Neuronal stem cell (in vitro differentiated cells): Measurements from ENCODE around the gene CCDC15.

Experiments
- DNase-seq: peaks from one replicate; pipeline ENCODE4 v3.0.0-alpha.2; 2013; ENCODE audit warnings: low spot score
- H2AFZ ChIP-seq: one replicate; pipeline ENCODE4 v1.6.1; 2013; ENCODE audit warnings: mild to moderate bottlenecking, low read length, inconsistent platforms
- H2AK5ac ChIP-seq: 2 replicates; pipeline ENCODE4 v1.6.1; 2013; ENCODE audit warnings: low read depth, mild to moderate bottlenecking, inconsistent platforms, low read length, moderate library complexity, mixed read lengths
- H2BK120ac ChIP-seq: 2 replicates; pipeline ENCODE4 v1.6.1; 2013; ENCODE audit warnings: low read depth, mild to moderate bottlenecking, inconsistent platforms, low read length, moderate library complexity, mixed read lengths
- H2BK12ac ChIP-seq: one replicate; pipeline ENCODE4 v1.6.1; 2013; ENCODE audit warnings: low read length, inconsistent platforms
- H2BK15ac ChIP-seq: 2 replicates; pipeline ENCODE4 v1.6.1; 2013; ENCODE audit warnings: mild to moderate bottlenecking, low read length, inconsistent platforms, mixed read lengths
- H2BK5ac ChIP-seq: one replicate; pipeline ENCODE4 v1.6.1; 2013; ENCODE audit warnings: inconsistent platforms, mild to moderate bottlenecking, low read length, moderate library complexity
- H3K14ac ChIP-seq: one replicate; pipeline ENCODE4 v1.6.1; 2013; ENCODE audit warnings: low read length, inconsistent platforms
- H3K18ac ChIP-seq: 2 replicates; pipeline ENCODE4 v1.6.1; 2013; ENCODE audit warnings: low read length, inconsistent platforms
- H3K23ac ChIP-seq: 2 replicates; pipeline ENCODE4 v1.6.1; 2013; ENCODE audit warnings: low read depth, mild to moderate bottlenecking, mixed read lengths, low read length, inconsistent platforms; ENCODE audit not compliant: poor library complexity
- H3K27ac ChIP-seq: replicated peaks from 3 replicates; pipeline ENCODE4 v1.5.1; 2013; ENCODE audit warnings: low read length, inconsistent platforms
- H3K27me3 ChIP-seq, 3 experiments: 2 replicates each; pipeline ENCODE4 v1.6.1; 2013; ENCODE audit warnings: low read length in 3 of 3, mild to moderate bottlenecking in 2 of 3, inconsistent platforms in 1 of 3, low read depth in 1 of 3, mixed read lengths in 1 of 3, moderate library complexity in 1 of 3; ENCODE audit not compliant: control insufficient read depth in 3 of 3, insufficient read depth in 3 of 3
- H3K36me3 ChIP-seq, 2 donors: replicated peaks in 1 of 2; 2 replicates each; pipeline ENCODE4 v1.6.1; 2013; ENCODE audit warnings: low read length in 2 of 2; ENCODE audit not compliant: control insufficient read depth in 2 of 2, insufficient read depth in 2 of 2
- H3K4ac ChIP-seq: 2 replicates; pipeline ENCODE4 v1.6.1; 2013; ENCODE audit warnings: inconsistent platforms, mild to moderate bottlenecking, low read length, moderate library complexity
- H3K4me1 ChIP-seq, 2 donors: 1 replicate in 1 of 2; 2 replicates in 1 of 2; pipeline ENCODE4 v1.6.1; 2013; ENCODE audit warnings: low read length in 2 of 2, low read depth in 1 of 2; ENCODE audit not compliant: control insufficient read depth in 2 of 2, insufficient read depth in 1 of 2
- H3K4me2 ChIP-seq: one replicate; pipeline ENCODE4 v1.6.1; 2013; ENCODE audit warnings: mild to moderate bottlenecking, low read length, inconsistent platforms; ENCODE audit not compliant: insufficient read depth, poor library complexity, severe bottlenecking
- H3K4me3 ChIP-seq, 2 donors: 2 replicates each; pipeline ENCODE4 v1.5.1; 2013; ENCODE audit warnings: low read length in 2 of 2, mild to moderate bottlenecking in 2 of 2, inconsistent platforms in 1 of 2, moderate library complexity in 1 of 2
- H3K79me1 ChIP-seq: one replicate; pipeline ENCODE4 v1.6.1; 2013; ENCODE audit warnings: low read depth, mild to moderate bottlenecking, inconsistent platforms, low read length, moderate library complexity
- H3K9ac ChIP-seq: one replicate; pipeline ENCODE4 v1.6.1; 2013; ENCODE audit warnings: mild to moderate bottlenecking, low read depth, low read length, inconsistent platforms; ENCODE audit not compliant: poor library complexity
- H3K9me3 ChIP-seq, 2 donors: replicated peaks in 1 of 2; 2 replicates each; pipeline versions ENCODE3 to v1.6.1; 2013; ENCODE audit warnings: low read length in 2 of 2, mild to moderate bottlenecking in 2 of 2, inconsistent platforms in 1 of 2, low read depth in 1 of 2, mixed read lengths in 1 of 2, moderate library complexity in 1 of 2; ENCODE audit not compliant: control insufficient read depth in 2 of 2, insufficient read depth in 1 of 2
- H4K8ac ChIP-seq: one replicate; pipeline ENCODE4 v1.6.1; 2013; ENCODE audit warnings: low read depth, mild to moderate bottlenecking, inconsistent platforms, low read length, moderate library complexity
- H4K91ac ChIP-seq: one replicate; pipeline ENCODE4 v1.6.1; 2013; ENCODE audit warnings: low read length, low read depth, mild to moderate bottlenecking, inconsistent platforms; ENCODE audit not compliant: poor library complexity
- WGBS, 2 donors: extraction: QIAGEN DNeasy Blood & Tissue Kit; methylation state at CpG; one replicate each; pipeline ENCODE4 v1.1.7; 2013; ENCODE audit warnings: missing lambda C conversion rate in 2 of 2, mixed read lengths in 1 of 2; ENCODE audit not compliant: insufficient read length in 2 of 2, insufficient replicate concordance in 1 of 2; ENCODE audit errors: extremely low coverage in 2 of 2; 5-methylcytosine and 5-hydroxymethylcytosine counted together

The CCDC15 gene

DNA sequence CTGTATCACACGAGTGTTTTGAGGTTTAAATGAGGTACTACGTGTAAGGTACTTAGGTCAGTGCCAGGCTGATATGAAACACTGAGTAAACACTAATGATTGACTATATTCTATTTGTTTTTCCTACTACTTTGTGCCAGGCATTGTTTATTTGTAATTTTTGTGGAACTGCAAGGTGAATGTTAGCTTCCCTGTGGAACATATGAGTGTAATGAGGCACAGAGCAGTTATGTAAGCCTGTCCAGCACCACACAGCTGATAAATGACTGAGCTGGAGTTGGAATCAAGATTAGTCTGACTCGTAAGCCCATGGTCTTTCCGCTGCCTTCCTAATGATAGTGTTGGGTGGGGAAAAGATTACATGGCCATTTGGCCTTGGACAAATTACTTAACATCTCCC lies 115.0 kb downstream of the CCDC15 start:
- Histone ChIP-seq H3K4me1 (peaks cover 4 to 8% of the 10 kb centered on the region in 2 donors), H3K36me3 (no peaks in the 10 kb centered on the region), H2BK15ac (no peak overlapping the region), H3K4me3 (no peak overlapping the region), H3K18ac (no peak overlapping the region), H3K9ac (no peak overlapping the region), H2AFZ (no peak overlapping the region), H3K23ac (no peak overlapping the region), H3K4ac (no peak overlapping the region), H2BK5ac (no peak overlapping the region), H3K14ac (no peak overlapping the region), H3K27ac (no peak overlapping the region), H2BK120ac (no peak overlapping the region), H3K4me2 (no peak overlapping the region), H3K9me3 (no peaks in the 10 kb centered on the region), H4K91ac (no peak overlapping the region), H2BK12ac (no peak overlapping the region), H4K8ac (no peak overlapping the region), H2AK5ac (no peak overlapping the region), H3K27me3 (peaks cover 0 to 28% (median 4%) of the 10 kb centered on the region in 3 experiments), H3K79me1 (no peaks in the 10 kb centered on the region)
- WGBS, 2 donors, result no CpG with 5 or more reads among the region's 4 CpGs
- DNase-seq, result no peak

DNA sequence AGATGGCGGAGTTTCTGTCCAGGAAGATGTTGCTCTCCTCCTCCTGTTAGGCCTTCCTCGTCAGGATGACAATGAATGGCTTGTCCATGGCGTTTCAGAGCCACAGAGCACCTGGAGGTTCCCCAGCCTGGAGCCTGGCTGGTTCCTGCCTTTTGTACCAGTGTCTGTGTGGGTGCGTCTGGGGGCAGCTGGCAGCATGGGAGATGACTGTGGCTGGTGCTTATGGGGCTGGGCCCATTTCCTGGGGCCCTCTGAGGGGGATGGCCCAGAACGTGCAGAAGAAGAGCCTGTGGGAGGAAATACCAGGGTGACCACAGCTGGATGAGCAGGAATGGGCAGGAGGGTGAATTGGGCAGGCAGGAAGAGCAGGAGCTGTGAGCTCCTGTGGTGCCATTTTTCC lies 115.8 kb downstream of the CCDC15 start:
- H3K18ac ChIP-seq, result no peak overlapping the region
- no peaks in the 10 kb centered on the region for H3K79me1 ChIP-seq
- no peak overlapping the region for H4K91ac ChIP-seq
- no peak overlapping the region for H4K8ac ChIP-seq
- H3K4me3 ChIP-seq, result no peak overlapping the region
- no peak overlapping the region for H2AK5ac ChIP-seq
- DNase-seq, result no peak
- peaks cover 0 to 20% (median 2%) of the 10 kb centered on the region in 3 experiments for H3K27me3 ChIP-seq
- no peaks in the 10 kb centered on the region for H3K9me3 ChIP-seq
- H3K23ac ChIP-seq, result no peak overlapping the region
- H3K4me2 ChIP-seq, result no peak overlapping the region
- H3K36me3 ChIP-seq, result no peaks in the 10 kb centered on the region
- H3K4me1 ChIP-seq, result peaks cover 4 to 8% of the 10 kb centered on the region in 2 donors
- H2BK12ac ChIP-seq, result no peak overlapping the region
- H2BK15ac ChIP-seq, result no peak overlapping the region
- H3K9ac ChIP-seq, result no peak overlapping the region
- H3K4ac ChIP-seq, result no peak overlapping the region
- H2BK120ac ChIP-seq, result no peak overlapping the region
- H2BK5ac ChIP-seq, result no peak overlapping the region
- no peak overlapping the region for H3K27ac ChIP-seq
- no CpG with 5 or more reads among the region's 5 CpGs for WGBS, 2 donors
- H3K14ac ChIP-seq, result peak overlapping the region; percentile 44
- H2AFZ ChIP-seq, result no peak overlapping the region

DNA sequence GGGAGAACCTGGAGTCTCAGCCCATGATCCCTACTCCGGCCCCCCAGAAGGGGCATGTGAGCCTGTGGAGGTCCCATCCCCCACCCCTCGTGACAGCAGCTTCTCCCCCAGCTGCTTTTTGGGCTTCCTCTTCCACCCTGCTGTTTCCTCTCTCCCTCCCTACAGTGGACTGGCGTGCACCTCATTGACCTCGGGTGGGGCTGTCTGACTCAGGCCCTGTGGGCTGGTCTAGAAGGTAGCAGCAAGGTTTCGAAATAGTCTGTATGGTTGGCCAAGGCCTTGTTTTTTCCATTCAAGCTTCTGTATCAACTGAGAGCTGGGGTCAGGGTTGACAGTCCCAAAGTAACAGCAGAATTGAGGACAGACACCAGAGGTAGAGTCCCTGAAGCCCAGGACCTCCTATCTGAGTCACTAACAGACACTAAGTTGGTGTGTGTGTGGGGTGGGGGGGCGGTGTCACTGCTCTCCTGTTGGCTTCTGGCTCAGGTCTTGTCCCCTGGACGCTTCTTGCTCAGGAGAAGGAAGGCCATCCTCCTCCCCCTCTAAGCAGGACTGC lies 116.8 kb downstream of the CCDC15 start:
- no peak for DNase-seq

DNA sequence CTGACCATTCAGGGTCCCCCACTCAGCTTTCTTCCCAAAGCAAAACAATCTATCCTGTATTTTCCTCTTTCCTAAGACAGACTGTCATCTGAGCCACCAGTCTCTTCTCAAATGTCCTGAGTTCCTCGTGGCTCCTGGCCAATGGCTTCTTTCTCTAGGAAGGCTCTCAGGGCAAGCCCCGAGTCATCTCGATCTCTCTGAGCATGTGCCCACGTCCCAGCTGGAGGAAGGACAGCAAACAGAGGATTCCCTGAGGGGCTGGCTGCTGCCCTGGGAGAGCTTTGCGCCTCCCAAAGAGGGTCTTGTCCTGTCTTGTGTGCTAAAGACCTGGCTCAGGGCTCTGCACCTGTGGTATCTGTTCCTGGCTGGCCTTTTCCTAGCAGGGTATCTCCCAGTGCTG lies 117.4 kb downstream of the CCDC15 start:
- Histone ChIP-seq H3K23ac (no peak overlapping the region), H3K4me3 (no peak overlapping the region), H3K18ac (no peak overlapping the region), H3K27me3 (peaks cover 0 to 4% (median 2%) of the 10 kb centered on the region in 3 experiments), H4K8ac (no peak overlapping the region), H3K14ac (no peak overlapping the region), H3K9me3 (no peaks in the 10 kb centered on the region), H3K4ac (no peak overlapping the region), H2BK5ac (no peak overlapping the region), H3K9ac (no peak overlapping the region), H3K79me1 (no peaks in the 10 kb centered on the region), H3K27ac (no peak overlapping the region), H2BK12ac (no peak overlapping the region), H3K4me1 (peaks cover 4 to 12% of the 10 kb centered on the region in 2 donors), H3K36me3 (no peaks in the 10 kb centered on the region), H2BK15ac (no peak overlapping the region), H2BK120ac (no peak overlapping the region), H2AK5ac (no peak overlapping the region), H3K4me2 (no peak overlapping the region), H4K91ac (no peak overlapping the region), H2AFZ (no peak overlapping the region)
- no CpG with 5 or more reads among the region's 5 CpGs for WGBS, 2 donors
- DNase-seq, result no peak

More for the DNA sequence above, 116.8 kb downstream of the CCDC15 start:
- no peak overlapping the region for H3K9ac ChIP-seq
- H2BK120ac ChIP-seq, result no peak overlapping the region
- H3K9me3 ChIP-seq, result no peaks in the 10 kb centered on the region
- peaks cover 0 to 11% (median 2%) of the 10 kb centered on the region in 3 experiments for H3K27me3 ChIP-seq
- WGBS, 2 donors, result no CpG with 5 or more reads among the region's 7 CpGs
- H2AK5ac ChIP-seq, result no peak overlapping the region
- peaks cover 4 to 8% of the 10 kb centered on the region in 2 donors for H3K4me1 ChIP-seq
- no peak overlapping the region for H4K8ac ChIP-seq
- no peak overlapping the region for H3K18ac ChIP-seq
- H3K36me3 ChIP-seq, result no peaks in the 10 kb centered on the region
- H3K14ac ChIP-seq, result no peak overlapping the region
- H2BK5ac ChIP-seq, result no peak overlapping the region
- no peak overlapping the region for H2BK12ac ChIP-seq
- H3K23ac ChIP-seq, result no peak overlapping the region
- no peak overlapping the region for H3K4me2 ChIP-seq
- no peaks in the 10 kb centered on the region for H3K79me1 ChIP-seq
- H2BK15ac ChIP-seq, result no peak overlapping the region
- H2AFZ ChIP-seq, result no peak overlapping the region
- H3K27ac ChIP-seq, result no peak overlapping the region
- no peak overlapping the region for H3K4ac ChIP-seq
- no peak overlapping the region for H3K4me3 ChIP-seq
- H4K91ac ChIP-seq, result no peak overlapping the region
